DND-41 (cell line): Measurements from ENCODE around the gene GRID1.

Experiments
- CTCF ChIP-seq: IDR thresholded peaks from 2 replicates; pipeline ENCODE4 v1.5.1; 2012; ENCODE audit warnings: borderline replicate concordance, low read length, moderate library complexity, mild to moderate bottlenecking; ENCODE audit not compliant: poor library complexity, severe bottlenecking; ENCODE audit errors: extremely low read depth
- EZH2 ChIP-seq: IDR thresholded peaks from 3 replicates; pipeline ENCODE4 v1.6.1; 2012; ENCODE audit warnings: borderline replicate concordance, low read depth, mild to moderate bottlenecking, moderate library complexity, low read length, inconsistent platforms; ENCODE audit not compliant: severe bottlenecking

GRCh38 chr10:86313621-86314041 lies 53.0 kb downstream of the GRID1 start:
- TF ChIP-seq CTCF (no peak), EZH2 (no peak)
